Gastroesophageal sphincter (tissue), 4 donors: Measurements from ENCODE around the gene PAAF1. TPM values are rescaled to one million over a fixed set of nuclear protein-coding genes. Genes with fewer than 3 reads are reported as not detected.

Experiments used
- ATAC-seq: fragments of 150-250 bp; one replicate; pipeline ENCODE4 v1.9.1; 2016; ENCODE audit warnings: mild to moderate bottlenecking, moderate library complexity
- H3K27ac ChIP-seq, 4 donors: fragments of 200-600 bp; sonication (generic) in 3 of 4; 1 replicate in 3 of 4; 2 replicates in 1 of 4; pipeline ENCODE4 v1.5.1; 2016 to 2019
- H3K27me3 ChIP-seq: fragments of 200-600 bp; sonication (generic); one replicate; pipeline ENCODE4 v1.5.1; 2019
- H3K36me3 ChIP-seq, 2 donors: fragments of 200-600 bp; sonication (generic); one replicate each; pipeline ENCODE4 v1.5.1; 2019; ENCODE audit warnings: control low read depth in 1 of 2
- H3K4me1 ChIP-seq, 3 donors: fragments of 200-600 bp; sonication (generic); 1 replicate in 2 of 3; 2 replicates in 1 of 3; pipeline ENCODE4 v1.5.1; 2016 to 2019; ENCODE audit warnings: control low read depth in 2 of 3
- H3K4me3 ChIP-seq, 2 donors: fragments of 200-600 bp; sonication (generic); one replicate each; pipeline ENCODE4 v1.5.1; 2019; ENCODE audit warnings: mild to moderate bottlenecking in 1 of 2, moderate library complexity in 1 of 2
- H3K9me3 ChIP-seq, 3 donors: fragments of 200-600 bp; sonication (generic); one replicate each; pipeline ENCODE4 v1.5.1; 2017 to 2019; ENCODE audit warnings: control low read depth in 2 of 3
- EP300 ChIP-seq: sonication (generic); formaldehyde crosslinking; IDR thresholded peaks from one replicate; pipeline ENCODE4 v1.6.1; 2017; ENCODE audit warnings: antibody characterized with exemption, mild to moderate bottlenecking
- POLR2A ChIP-seq, 2 donors: fragments of 450-650 bp; IDR thresholded peaks; one replicate each; pipeline ENCODE4 v1.6.1; 2017; ENCODE audit warnings: antibody characterized with exemption in 2 of 2, mild to moderate bottlenecking in 2 of 2, moderate library complexity in 1 of 2
- POLR2AphosphoS5 ChIP-seq: sonication (generic); formaldehyde crosslinking; IDR thresholded peaks from one replicate; pipeline ENCODE4 v1.6.1; 2017; ENCODE audit warnings: antibody characterized with exemption
- WGBS, 2 donors: methylation state at CpG; one replicate each; pipeline ENCODE4 v1.1.5; 2018; ENCODE audit warnings: low coverage in 1 of 2; 5-methylcytosine and 5-hydroxymethylcytosine counted together
- total RNA-seq, 4 donors: library from RNA; depleted of rRNA; stranded (reverse); fragments of >200 nt; gene quantifications; one replicate each; pipeline ENCODE4 v1.1.0, GENCODE V29; 2016
- TF ChIP-seq, protein P1 (sequence below), 4 experiments: fragments of 200-600 bp in 2 of 4; fragments of 450-650 bp in 2 of 4; sonication (generic) in 1 of 4; IDR thresholded peaks; one replicate each; pipeline ENCODE4 v1.5.1; 2017 to 2019; ENCODE audit warnings: antibody characterized with exemption in 4 of 4, mild to moderate bottlenecking in 2 of 4, moderate library complexity in 2 of 4

Gene PAAF1
- total RNA-seq, 4 donors from 2014 or later = 16.2 to 30.2 (median 17.8) TPM

DNA sequence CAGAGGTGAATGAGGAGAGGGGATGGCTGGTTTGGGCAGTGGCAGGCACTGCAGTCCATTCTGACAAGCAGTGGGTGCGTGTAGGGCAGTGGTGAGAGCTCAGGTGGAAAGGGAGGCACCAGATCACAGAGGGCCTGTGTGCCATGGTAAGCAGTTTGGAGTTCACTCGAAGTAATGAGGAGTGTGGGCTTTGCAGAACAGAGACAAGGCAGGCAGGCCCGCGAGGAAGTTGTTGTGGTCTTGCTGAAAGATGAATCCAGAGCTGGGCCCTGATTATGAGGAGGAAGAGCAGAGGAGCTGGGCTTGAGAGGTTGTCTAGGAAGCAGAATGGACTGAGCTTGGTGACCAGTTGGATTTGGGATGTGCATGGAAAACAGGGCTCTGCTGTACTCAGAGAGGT lies 72.4 kb downstream of the PAAF1 start:
- Histone ChIP-seq H3K27me3 (no peaks in the 10 kb centered on the region), H3K4me1 (no peaks in the 10 kb centered on the region), H3K9me3 (no peaks in the 10 kb centered on the region), H3K27ac (no peak overlapping the region), H3K36me3 (no peaks in the 10 kb centered on the region), H3K4me3 (no peak overlapping the region)
- 68 to 79% methylated on average over 4 of the region's 4 CpGs for WGBS, 2 donors
- no peak for ATAC-seq
- TF ChIP-seq POLR2AphosphoS5 = no peak
- no peak for TF ChIP-seq EP300
- no peak for TF ChIP-seq POLR2A (IDR thresholded peaks at IDR 0.05)
- TF ChIP-seq, protein P1, sequence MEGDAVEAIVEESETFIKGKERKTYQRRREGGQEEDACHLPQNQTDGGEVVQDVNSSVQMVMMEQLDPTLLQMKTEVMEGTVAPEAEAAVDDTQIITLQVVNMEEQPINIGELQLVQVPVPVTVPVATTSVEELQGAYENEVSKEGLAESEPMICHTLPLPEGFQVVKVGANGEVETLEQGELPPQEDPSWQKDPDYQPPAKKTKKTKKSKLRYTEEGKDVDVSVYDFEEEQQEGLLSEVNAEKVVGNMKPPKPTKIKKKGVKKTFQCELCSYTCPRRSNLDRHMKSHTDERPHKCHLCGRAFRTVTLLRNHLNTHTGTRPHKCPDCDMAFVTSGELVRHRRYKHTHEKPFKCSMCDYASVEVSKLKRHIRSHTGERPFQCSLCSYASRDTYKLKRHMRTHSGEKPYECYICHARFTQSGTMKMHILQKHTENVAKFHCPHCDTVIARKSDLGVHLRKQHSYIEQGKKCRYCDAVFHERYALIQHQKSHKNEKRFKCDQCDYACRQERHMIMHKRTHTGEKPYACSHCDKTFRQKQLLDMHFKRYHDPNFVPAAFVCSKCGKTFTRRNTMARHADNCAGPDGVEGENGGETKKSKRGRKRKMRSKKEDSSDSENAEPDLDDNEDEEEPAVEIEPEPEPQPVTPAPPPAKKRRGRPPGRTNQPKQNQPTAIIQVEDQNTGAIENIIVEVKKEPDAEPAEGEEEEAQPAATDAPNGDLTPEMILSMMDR (IDR thresholded peaks at IDR 0.05) = no peak

DNA sequence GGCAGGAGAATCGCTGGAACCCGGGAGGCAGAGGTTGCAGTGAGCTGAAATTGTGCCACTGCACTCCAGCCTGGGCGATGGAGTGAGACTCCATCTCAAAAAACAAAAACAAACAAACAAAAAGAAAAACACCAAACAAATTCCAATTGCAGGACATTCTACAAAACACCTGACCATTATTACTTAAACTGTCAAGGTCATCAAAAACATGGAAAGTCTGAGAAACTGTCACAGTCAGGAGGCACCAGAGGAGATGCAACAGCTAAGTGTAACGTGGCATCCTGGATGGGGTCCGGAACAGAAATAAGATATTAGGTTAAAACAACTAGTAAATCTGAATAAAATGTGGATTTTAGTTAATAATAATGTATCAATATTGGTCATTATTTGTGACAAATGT lies 73.1 kb downstream of the PAAF1 start:
- 76 to 90% methylated on average over 4 to 5 of the region's 5 CpGs for WGBS, 2 donors
- H3K27me3 ChIP-seq = no peaks in the 10 kb centered on the region
- no peak overlapping the region for H3K4me3 ChIP-seq
- H3K9me3 ChIP-seq = no peaks in the 10 kb centered on the region
- H3K27ac ChIP-seq = no peak overlapping the region
- no peak for TF ChIP-seq POLR2A (IDR thresholded peaks at IDR 0.05)
- TF ChIP-seq, protein P1 (IDR thresholded peaks at IDR 0.05) = no peak
- no peaks in the 10 kb centered on the region for H3K36me3 ChIP-seq
- no peak for ATAC-seq
- no peaks in the 10 kb centered on the region for H3K4me1 ChIP-seq

DNA sequence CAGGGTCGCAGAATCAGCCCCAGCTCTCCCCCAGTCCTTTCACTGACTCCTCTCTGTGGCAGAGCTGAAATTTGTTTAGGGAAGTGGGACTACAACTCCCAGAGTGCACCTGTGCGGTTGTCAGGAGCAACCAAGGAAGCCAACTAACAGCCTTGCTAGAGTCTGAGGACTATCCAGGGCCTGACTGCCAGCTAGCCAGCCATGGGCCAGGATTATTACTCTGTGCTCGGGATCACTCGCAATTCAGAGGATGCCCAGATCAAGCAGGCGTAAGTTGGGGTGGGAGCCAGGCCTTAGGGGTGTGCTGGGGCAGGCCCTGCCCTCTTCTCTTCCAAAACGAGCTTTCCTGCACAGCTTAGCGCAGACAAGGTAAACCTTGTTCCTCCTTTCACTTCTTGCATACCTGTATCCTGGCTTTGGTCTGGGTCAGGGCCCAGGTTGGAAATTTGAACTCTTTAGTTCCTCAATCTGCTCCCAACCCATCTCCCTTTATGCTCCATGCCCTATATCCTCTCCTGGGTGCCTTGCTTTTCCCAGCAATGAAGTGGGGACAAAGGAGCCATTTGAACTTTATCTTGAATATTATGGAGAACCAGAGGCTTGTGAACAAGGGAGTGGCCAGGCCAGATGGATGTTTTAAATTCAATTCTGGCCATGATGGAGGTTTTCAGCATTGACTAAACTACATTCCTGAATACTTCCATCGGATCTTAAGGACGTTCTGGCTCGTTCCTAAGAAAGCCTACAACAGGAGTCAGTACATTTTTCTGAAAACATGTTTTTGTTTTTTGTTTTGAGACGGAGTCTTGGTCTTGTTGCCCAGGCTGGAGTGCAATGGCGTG lies 74.3 kb downstream of the PAAF1 start, which contains the start of gene DNAJB13:
Gene DNAJB13, plus strand, starts transcription at position 158 of the 842 bp plus-strand sequence. Its CDS starts 44 bp downstream, at position 202.
- TF ChIP-seq POLR2AphosphoS5 (no peak), POLR2A (IDR thresholded peaks at IDR 0.05) (no peak), EP300 (no peak)
- TF ChIP-seq, protein P1 (IDR thresholded peaks at IDR 0.05) = no peak
- no peaks in the 10 kb centered on the region for H3K4me1 ChIP-seq
- H3K9me3 ChIP-seq = no peaks in the 10 kb centered on the region
- H3K4me3 ChIP-seq = no peak within 1 kb of the TSS
- no peaks in the 10 kb centered on the region for H3K27me3 ChIP-seq
- no peaks in the 10 kb centered on the region for H3K36me3 ChIP-seq
- no peak within 1 kb of the TSS for H3K27ac ChIP-seq
- ATAC-seq = no peak
- WGBS, 2 donors = 80 to 92% methylated on average over 7 to 10 of the region's 12 CpGs

DNA sequence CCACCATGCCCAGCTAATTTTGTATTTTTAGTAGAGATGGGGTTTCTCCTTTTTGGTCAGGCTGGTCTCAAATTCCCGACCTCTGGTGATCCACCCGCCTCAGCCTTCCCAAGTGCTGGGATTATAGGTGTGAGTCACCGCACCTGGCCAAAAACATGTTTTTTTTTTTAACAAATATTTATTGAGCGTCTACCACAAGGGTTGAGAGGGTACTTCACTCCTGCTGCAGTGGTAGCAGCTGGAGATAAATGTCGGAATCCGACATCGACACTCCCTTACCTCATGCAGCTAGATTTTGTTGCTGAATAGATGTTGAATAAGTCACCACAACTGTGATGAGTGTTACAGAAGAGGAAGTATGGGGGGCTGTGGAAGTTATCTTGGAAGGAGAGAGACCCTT lies 75.0 kb downstream of the PAAF1 start:
- TF ChIP-seq, protein P1 (IDR thresholded peaks at IDR 0.05) = no peak
- TF ChIP-seq POLR2AphosphoS5 (no peak), POLR2A (IDR thresholded peaks at IDR 0.05) (no peak), EP300 (no peak)
- 93 to 96% methylated on average over 7 of the region's 7 CpGs for WGBS, 2 donors
- no peaks in the 10 kb centered on the region for H3K9me3 ChIP-seq
- H3K27me3 ChIP-seq = peaks cover 1% of the 10 kb centered on the region
- ATAC-seq = no peak
- H3K36me3 ChIP-seq = no peaks in the 10 kb centered on the region
- no peak overlapping the region for H3K4me3 ChIP-seq
- no peaks in the 10 kb centered on the region for H3K4me1 ChIP-seq
- no peak overlapping the region for H3K27ac ChIP-seq
